Neural progenitor cell (in vitro differentiated cells): ENCODE results near the gene BSN. TPM values are rescaled to one million over a fixed set of nuclear protein-coding genes. Genes with fewer than 3 reads are reported as not detected.
A peak's percentile ranks its signal among the peaks of the same experiment; 100 is the strongest.

Experiments
- DNase-seq: peaks from one replicate; pipeline ENCODE4 v3.0.0-alpha.2; 2016; ENCODE audit warnings: low spot score
- H2AFZ ChIP-seq: fragments of 200-600 bp; sonication (generic); replicated peaks from 2 replicates; pipeline ENCODE4 v1.6.1; 2016; ENCODE audit warnings: antibody characterized with exemption
- H3F3A ChIP-seq: fragments of 200-600 bp; sonication (generic); 2 replicates; pipeline ENCODE4 v1.6.1; 2016; ENCODE audit warnings: antibody characterized with exemption, low read depth
- H3K27ac ChIP-seq: fragments of 200-600 bp; sonication (generic); 2 replicates; pipeline ENCODE4 v1.5.1; 2016; ENCODE audit warnings: mild to moderate bottlenecking
- H3K27me3 ChIP-seq: fragments of 200-600 bp; sonication (generic); 2 replicates; pipeline ENCODE4 v1.6.1; 2016; ENCODE audit warnings: mild to moderate bottlenecking, moderate library complexity
- H3K36me3 ChIP-seq: fragments of 200-600 bp; sonication (generic); 2 replicates; pipeline ENCODE4 v1.5.1; 2016
- H3K4me1 ChIP-seq: fragments of 200-600 bp; sonication (generic); 2 replicates; pipeline ENCODE4 v1.6.1; 2016; ENCODE audit warnings: mixed run types
- H3K4me2 ChIP-seq: fragments of 200-600 bp; sonication (generic); 2 replicates; pipeline ENCODE4 v1.6.1; 2016
- H3K4me3 ChIP-seq: fragments of 200-600 bp; sonication (generic); 2 replicates; pipeline ENCODE4 v1.5.1; 2016
- H3K79me2 ChIP-seq: fragments of 200-600 bp; sonication (generic); 2 replicates; pipeline ENCODE4 v1.6.1; 2016; ENCODE audit warnings: low read depth
- H3K9ac ChIP-seq: fragments of 200-600 bp; sonication (generic); 2 replicates; pipeline ENCODE4 v1.6.1; 2016
- H3K9me3 ChIP-seq: fragments of 200-600 bp; sonication (generic); 2 replicates; pipeline ENCODE4 v1.5.1; 2016; ENCODE audit warnings: low read depth
- H4K20me1 ChIP-seq: fragments of 200-600 bp; sonication (generic); 2 replicates; pipeline ENCODE4 v1.6.1; 2016; ENCODE audit warnings: low read depth
- H3K27ac Mint-ChIP-seq: 3 replicates; pipeline ENCODE4 v1.8.0; 2021; ENCODE audit warnings: mixed read lengths
- H3K27me3 Mint-ChIP-seq: 2 replicates; pipeline ENCODE4 v1.8.0; 2022; ENCODE audit warnings: low read depth, mild to moderate bottlenecking, inconsistent platforms, moderate library complexity, mixed read lengths; ENCODE audit not compliant: insufficient read depth
- H3K36me3 Mint-ChIP-seq: 3 replicates; pipeline ENCODE4 v1.8.0; 2021; ENCODE audit warnings: mixed read lengths
- H3K4me1 Mint-ChIP-seq: 3 replicates; pipeline ENCODE4 v1.8.0; 2021; ENCODE audit warnings: mixed read lengths
- H3K4me3 Mint-ChIP-seq: 3 replicates; pipeline ENCODE4 v1.8.0; 2021; ENCODE audit warnings: mild to moderate bottlenecking, moderate library complexity, mixed read lengths
- H3K9me3 Mint-ChIP-seq: 3 replicates; pipeline ENCODE4 v1.8.0; 2020; ENCODE audit warnings: mixed read lengths
- EZH2 ChIP-seq: fragments of 200-600 bp; sonication (generic); IDR thresholded peaks from 2 replicates; pipeline ENCODE4 v1.6.1; 2017; ENCODE audit warnings: antibody characterized with exemption, mild to moderate bottlenecking, moderate library complexity
- EZH2phosphoT487 ChIP-seq: fragments of 200-600 bp; sonication (generic); IDR thresholded peaks from 2 replicates; pipeline ENCODE4 v1.6.1; 2017; ENCODE audit warnings: antibody characterized with exemption
- total RNA-seq: library from RNA; depleted of rRNA; stranded (reverse); fragments of >200 nt; gene quantifications from 2 replicates; pipeline ENCODE4 v1.2.3, GENCODE V29; 2015; ENCODE audit warnings: low replicate concordance
- TF ChIP-seq, protein P1 (sequence below): fragments of 200-600 bp; sonication (generic); IDR thresholded peaks from 2 replicates; pipeline ENCODE4 v1.5.1; 2017; ENCODE audit warnings: antibody characterized with exemption, mild to moderate bottlenecking

Gene BSN
- total RNA-seq, 1 donor from 2014 or later = 0.17 TPM

DNA sequence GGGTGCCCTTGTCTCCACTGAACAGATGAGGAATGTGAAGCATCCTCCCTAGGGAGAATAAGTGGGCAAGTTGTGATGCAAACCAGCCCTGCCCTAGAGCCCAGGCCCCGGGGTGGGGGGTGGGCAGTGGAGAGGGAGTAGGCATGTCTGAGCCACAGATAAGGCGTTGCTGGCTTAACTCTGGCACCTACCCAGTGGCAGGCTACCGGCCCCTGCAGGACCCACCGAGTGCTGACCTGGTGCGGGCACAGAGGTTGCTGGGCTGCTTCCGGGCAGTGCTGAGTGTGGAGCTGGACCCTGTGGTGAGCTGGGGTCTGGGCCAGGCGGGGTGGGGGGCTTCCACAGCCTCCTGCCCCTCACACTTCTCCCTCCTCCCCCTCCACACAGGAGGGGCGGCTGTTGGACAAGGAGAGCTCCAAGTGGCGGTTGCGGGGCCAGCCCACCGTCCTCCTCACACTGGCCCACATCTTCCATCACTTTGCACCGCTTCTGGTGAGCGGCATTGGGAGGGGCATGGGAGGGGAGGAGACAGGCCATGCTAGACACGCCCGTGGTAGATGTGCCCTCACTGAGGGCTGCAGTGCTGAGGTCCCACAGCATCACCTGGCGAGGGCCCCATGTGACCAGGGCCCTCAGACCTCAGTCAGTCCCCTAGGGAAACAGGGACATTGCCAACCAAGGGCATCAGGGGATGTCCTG, 145.2 kb downstream of the BSN start:
- H3K36me3 ChIP-seq = no peaks in the 10 kb centered on the region
- DNase-seq = no peak
- no peak overlapping the region for H2AFZ ChIP-seq
- H3K4me1 Mint-ChIP-seq = no peaks in the 10 kb centered on the region
- no peaks in the 10 kb centered on the region for H4K20me1 ChIP-seq
- no peak overlapping the region for H3K4me2 ChIP-seq
- H3K27me3 Mint-ChIP-seq = peaks cover 2% of the 10 kb centered on the region
- H3K27me3 ChIP-seq = no peaks in the 10 kb centered on the region
- no peak overlapping the region for H3K4me3 Mint-ChIP-seq
- no peaks in the 10 kb centered on the region for H3K9me3 Mint-ChIP-seq
- peaks cover 2% of the 10 kb centered on the region for H3K36me3 Mint-ChIP-seq
- H3K79me2 ChIP-seq = no peaks in the 10 kb centered on the region
- no peak for TF ChIP-seq EZH2
- TF ChIP-seq, protein P1, sequence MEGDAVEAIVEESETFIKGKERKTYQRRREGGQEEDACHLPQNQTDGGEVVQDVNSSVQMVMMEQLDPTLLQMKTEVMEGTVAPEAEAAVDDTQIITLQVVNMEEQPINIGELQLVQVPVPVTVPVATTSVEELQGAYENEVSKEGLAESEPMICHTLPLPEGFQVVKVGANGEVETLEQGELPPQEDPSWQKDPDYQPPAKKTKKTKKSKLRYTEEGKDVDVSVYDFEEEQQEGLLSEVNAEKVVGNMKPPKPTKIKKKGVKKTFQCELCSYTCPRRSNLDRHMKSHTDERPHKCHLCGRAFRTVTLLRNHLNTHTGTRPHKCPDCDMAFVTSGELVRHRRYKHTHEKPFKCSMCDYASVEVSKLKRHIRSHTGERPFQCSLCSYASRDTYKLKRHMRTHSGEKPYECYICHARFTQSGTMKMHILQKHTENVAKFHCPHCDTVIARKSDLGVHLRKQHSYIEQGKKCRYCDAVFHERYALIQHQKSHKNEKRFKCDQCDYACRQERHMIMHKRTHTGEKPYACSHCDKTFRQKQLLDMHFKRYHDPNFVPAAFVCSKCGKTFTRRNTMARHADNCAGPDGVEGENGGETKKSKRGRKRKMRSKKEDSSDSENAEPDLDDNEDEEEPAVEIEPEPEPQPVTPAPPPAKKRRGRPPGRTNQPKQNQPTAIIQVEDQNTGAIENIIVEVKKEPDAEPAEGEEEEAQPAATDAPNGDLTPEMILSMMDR = no peak
- no peak for TF ChIP-seq EZH2phosphoT487
- H3K4me3 ChIP-seq = no peak overlapping the region
- no peaks in the 10 kb centered on the region for H3K4me1 ChIP-seq
- H3K9ac ChIP-seq = no peak overlapping the region
- H3K27ac ChIP-seq = no peak overlapping the region
- no peaks in the 10 kb centered on the region for H3F3A ChIP-seq
- no peaks in the 10 kb centered on the region for H3K9me3 ChIP-seq
- H3K27ac Mint-ChIP-seq = no peak overlapping the region

DNA sequence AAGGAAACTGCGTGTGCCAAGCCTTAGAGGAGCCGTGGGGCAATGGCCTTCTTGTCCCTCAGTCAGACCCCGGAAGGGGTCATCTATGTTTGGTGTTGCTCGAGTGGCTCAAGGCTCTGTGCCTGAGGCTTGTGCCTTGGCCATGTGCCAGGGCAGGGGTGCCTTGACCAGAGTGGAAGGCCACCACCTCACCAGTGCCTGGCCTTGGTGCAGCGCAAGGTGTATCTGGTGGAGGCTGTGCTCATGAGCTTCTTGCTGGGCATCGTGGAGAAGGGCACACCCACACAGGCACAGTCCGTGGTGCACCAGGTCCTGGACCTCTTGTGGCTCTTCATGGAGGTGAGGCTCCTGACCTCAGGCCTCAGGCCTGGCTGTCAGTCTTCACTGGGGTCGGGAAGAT, 145.7 kb downstream of the BSN start:
- DNase-seq = no peak
- TF ChIP-seq EZH2phosphoT487 (no peak), EZH2 (no peak)
- TF ChIP-seq, protein P1 = no peak
- peaks cover 2% of the 10 kb centered on the region for H3K27me3 Mint-ChIP-seq
- H3K4me1 Mint-ChIP-seq = no peaks in the 10 kb centered on the region
- Histone ChIP-seq H3F3A (no peaks in the 10 kb centered on the region), H3K36me3 (no peaks in the 10 kb centered on the region), H3K9me3 (no peaks in the 10 kb centered on the region), H3K9ac (no peak overlapping the region), H3K4me1 (no peaks in the 10 kb centered on the region), H4K20me1 (no peaks in the 10 kb centered on the region), H3K27me3 (no peaks in the 10 kb centered on the region), H3K4me2 (no peak overlapping the region), H2AFZ (no peak overlapping the region), H3K27ac (no peak overlapping the region), H3K4me3 (no peak overlapping the region), H3K79me2 (no peaks in the 10 kb centered on the region)
- H3K36me3 Mint-ChIP-seq = peaks cover 2% of the 10 kb centered on the region
- peak overlapping the region; percentile 69 for H3K27ac Mint-ChIP-seq
- H3K9me3 Mint-ChIP-seq = no peaks in the 10 kb centered on the region
- no peak overlapping the region for H3K4me3 Mint-ChIP-seq

DNA sequence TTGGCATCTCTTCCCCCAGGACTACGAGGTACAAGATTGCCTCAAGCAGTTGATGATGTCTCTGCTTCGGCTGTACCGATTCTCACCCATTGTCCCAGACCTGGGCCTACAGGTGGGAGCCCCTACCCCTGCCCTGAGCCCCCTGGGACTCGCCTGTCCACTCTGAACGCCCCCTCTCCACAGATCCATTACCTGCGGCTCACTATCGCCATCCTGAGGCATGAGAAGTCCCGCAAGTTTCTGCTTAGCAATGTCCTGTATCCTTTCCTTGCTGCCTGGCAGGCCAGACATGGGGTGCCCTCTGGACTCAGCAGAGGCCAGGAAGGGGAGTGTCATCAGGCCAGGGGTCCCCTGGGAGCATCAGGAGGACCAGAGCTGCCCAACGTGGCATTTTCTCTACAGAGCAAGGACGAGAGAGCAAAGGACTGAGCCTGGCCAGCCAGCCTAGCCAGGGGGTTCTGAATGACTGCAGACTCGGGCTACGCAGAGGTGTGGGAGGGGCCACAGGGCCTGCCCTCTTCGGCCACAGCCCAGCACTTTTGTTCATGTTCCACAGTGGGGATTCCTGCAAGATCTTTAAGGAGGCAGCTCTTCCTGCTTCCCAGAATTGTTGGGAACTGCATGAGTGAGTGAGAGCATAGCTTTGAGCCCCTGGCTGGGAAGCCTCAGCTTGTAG, 146.3 kb downstream of the BSN start:
- DNase-seq = peak; percentile 21

More for the DNA sequence above, 146.3 kb downstream of the BSN start:
- Histone ChIP-seq H3K27me3 (no peaks in the 10 kb centered on the region), H3K9ac (peak overlapping the region; percentile 32), H3F3A (no peaks in the 10 kb centered on the region), H3K27ac (peak overlapping the region; percentile 20), H3K4me1 (no peaks in the 10 kb centered on the region), H2AFZ (no peak overlapping the region), H3K4me2 (no peak overlapping the region), H4K20me1 (no peaks in the 10 kb centered on the region), H3K36me3 (no peaks in the 10 kb centered on the region), H3K79me2 (no peaks in the 10 kb centered on the region), H3K4me3 (no peak overlapping the region), H3K9me3 (no peaks in the 10 kb centered on the region)
- peak overlapping the region; percentile 43 for H3K4me3 Mint-ChIP-seq
- no peaks in the 10 kb centered on the region for H3K9me3 Mint-ChIP-seq
- H3K27ac Mint-ChIP-seq = peak overlapping the region; percentile 17
- TF ChIP-seq, protein P1 = peak; percentile 37
- no peak for TF ChIP-seq EZH2phosphoT487
- peaks cover 2% of the 10 kb centered on the region for H3K27me3 Mint-ChIP-seq
- peaks cover 2% of the 10 kb centered on the region for H3K36me3 Mint-ChIP-seq
- H3K4me1 Mint-ChIP-seq = no peaks in the 10 kb centered on the region
